H9 (cell line): Measurements from ENCODE around the gene ANTXR2. TPM values are rescaled to one million over a fixed set of nuclear protein-coding genes. Genes with fewer than 3 reads are reported as not detected.

Source experiments
- DNase-seq: peaks from one replicate; pipeline ENCODE4 v3.0.0-alpha.2; 2017
- H2AFZ ChIP-seq: one replicate; pipeline ENCODE4 v1.6.1; 2013; ENCODE audit warnings: mild to moderate bottlenecking, low read length, control low read depth, moderate library complexity
- H2AK5ac ChIP-seq: 2 replicates; pipeline ENCODE4 v1.6.1; 2013; ENCODE audit warnings: low read length, control low read depth, mixed read lengths; ENCODE audit not compliant: insufficient read length
- H2BK120ac ChIP-seq: one replicate; pipeline ENCODE4 v1.6.1; 2013; ENCODE audit warnings: low read depth, mild to moderate bottlenecking, low read length, control low read depth, inconsistent platforms; ENCODE audit not compliant: poor library complexity, severe bottlenecking
- H2BK12ac ChIP-seq: 2 replicates; pipeline ENCODE4 v1.6.1; 2013; ENCODE audit warnings: low read length, control low read depth, mixed read lengths, low read depth; ENCODE audit not compliant: insufficient read length
- H2BK15ac ChIP-seq: 2 replicates; pipeline ENCODE4 v1.6.1; 2013; ENCODE audit warnings: low read depth, low read length, control low read depth
- H2BK20ac ChIP-seq: one replicate; pipeline ENCODE4 v1.6.1; 2013; ENCODE audit warnings: low read depth, mild to moderate bottlenecking, low read length, control low read depth, inconsistent platforms; ENCODE audit not compliant: poor library complexity, severe bottlenecking
- H2BK5ac ChIP-seq: 2 replicates; pipeline ENCODE4 v1.6.1; 2013; ENCODE audit warnings: low read length, control low read depth, mixed read lengths; ENCODE audit not compliant: insufficient read length
- H3K14ac ChIP-seq: 2 replicates; pipeline ENCODE4 v1.6.1; 2013; ENCODE audit warnings: low read length, control low read depth; ENCODE audit not compliant: insufficient read depth
- H3K18ac ChIP-seq: 2 replicates; pipeline ENCODE4 v1.6.1; 2013; ENCODE audit warnings: low read depth, mild to moderate bottlenecking, mixed read lengths, low read length, control low read depth; ENCODE audit not compliant: insufficient read length
- H3K23ac ChIP-seq: 2 replicates; pipeline ENCODE4 v1.6.1; 2013; ENCODE audit warnings: low read length, control low read depth, mixed read lengths, low read depth; ENCODE audit not compliant: insufficient read length
- H3K23me2 ChIP-seq: 2 replicates; pipeline ENCODE4 v1.6.1; 2013; ENCODE audit warnings: low read depth, mild to moderate bottlenecking, mixed read lengths, low read length, control low read depth; ENCODE audit not compliant: insufficient read length, poor library complexity, severe bottlenecking
- H3K27ac ChIP-seq: 2 replicates; pipeline ENCODE4 v1.5.1; 2013; ENCODE audit warnings: low read length, control low read depth, mixed read lengths, low read depth; ENCODE audit not compliant: insufficient read length
- H3K27me3 ChIP-seq: 2 replicates; pipeline ENCODE4 v1.6.1; 2013; ENCODE audit warnings: low read length, control low read depth, inconsistent platforms; ENCODE audit not compliant: insufficient read depth
- H3K4ac ChIP-seq: 2 replicates; pipeline ENCODE4 v1.6.1; 2013; ENCODE audit warnings: low read depth, mild to moderate bottlenecking, control low read depth, inconsistent platforms, low read length, moderate library complexity
- H3K4me1 ChIP-seq: 2 replicates; pipeline ENCODE4 v1.6.1; 2013; ENCODE audit warnings: low read length, control low read depth, inconsistent platforms; ENCODE audit not compliant: insufficient read depth
- H3K4me2 ChIP-seq: 2 replicates; pipeline ENCODE4 v1.6.1; 2013; ENCODE audit warnings: low read length, control low read depth, mixed read lengths; ENCODE audit not compliant: insufficient read length, insufficient read depth
- H3K56ac ChIP-seq: 2 replicates; pipeline ENCODE4 v1.6.1; 2013; ENCODE audit warnings: low read depth, mild to moderate bottlenecking, mixed read lengths, low read length, control low read depth; ENCODE audit not compliant: insufficient read length
- H3K79me1 ChIP-seq: 2 replicates; pipeline ENCODE4 v1.6.1; 2013; ENCODE audit warnings: low read depth, mild to moderate bottlenecking, moderate library complexity, low read length, control low read depth, inconsistent platforms; ENCODE audit not compliant: insufficient read depth, poor library complexity, severe bottlenecking
- H3K79me2 ChIP-seq: 2 replicates; pipeline ENCODE4 v1.6.1; 2013; ENCODE audit warnings: low read length, control low read depth, inconsistent platforms; ENCODE audit not compliant: insufficient read depth
- H3K9ac ChIP-seq: 2 replicates; pipeline ENCODE4 v1.6.1; 2013; ENCODE audit warnings: low read length, control low read depth, mixed read lengths; ENCODE audit not compliant: insufficient read length; ENCODE audit errors: extremely low read depth
- H3K9me3 ChIP-seq: one replicate; pipeline ENCODE4 v1.6.1; 2013; ENCODE audit warnings: low read depth, low read length, inconsistent platforms; ENCODE audit not compliant: control insufficient read depth
- H3T11ph ChIP-seq: one replicate; pipeline ENCODE4 v1.6.1; 2013; ENCODE audit warnings: mild to moderate bottlenecking, low read length, control low read depth, inconsistent platforms
- H4K20me1 ChIP-seq: one replicate; pipeline ENCODE4 v1.6.1; 2013; ENCODE audit not compliant: control insufficient read depth, insufficient read length, insufficient read depth
- H4K5ac ChIP-seq: 2 replicates; pipeline ENCODE4 v1.6.1; 2013; ENCODE audit warnings: low read depth, mild to moderate bottlenecking, mixed read lengths, low read length, control low read depth; ENCODE audit not compliant: insufficient read length
- H4K8ac ChIP-seq: replicated peaks from 2 replicates; pipeline ENCODE4 v1.6.1; 2013; ENCODE audit warnings: low read length, control low read depth, mixed read lengths, low read depth; ENCODE audit not compliant: insufficient read length
- H4K91ac ChIP-seq: 2 replicates; pipeline ENCODE4 v1.6.1; 2013; ENCODE audit warnings: low read depth, mild to moderate bottlenecking, moderate library complexity, mixed read lengths, low read length, control low read depth; ENCODE audit not compliant: insufficient read length
- H3K27ac Mint-ChIP-seq, 3 experiments: 2 replicates in 2 of 3; 3 replicates in 1 of 3; pipeline ENCODE4 v1.8.0; 2020 to 2021; ENCODE audit warnings: mixed read lengths in 3 of 3, mild to moderate bottlenecking in 1 of 3, moderate library complexity in 1 of 3
- H3K27me3 Mint-ChIP-seq: 2 replicates; pipeline ENCODE4 v1.8.0; 2021; ENCODE audit warnings: low read depth, mild to moderate bottlenecking, moderate library complexity, mixed read lengths
- H3K36me3 Mint-ChIP-seq, 3 experiments: 2 replicates in 2 of 3; 3 replicates in 1 of 3; pipeline ENCODE4 v1.8.0; 2020 to 2021; ENCODE audit warnings: low read depth in 3 of 3, mixed read lengths in 3 of 3; ENCODE audit not compliant: insufficient read depth in 1 of 3
- H3K4me1 Mint-ChIP-seq, 2 experiments: 2 replicates each; pipeline ENCODE4 v1.8.0; 2020; ENCODE audit warnings: mixed read lengths in 2 of 2
- H3K4me3 Mint-ChIP-seq, 2 experiments: 2 replicates in 1 of 2; 3 replicates in 1 of 2; pipeline ENCODE4 v1.8.0; 2020 to 2021; ENCODE audit warnings: mild to moderate bottlenecking in 2 of 2, mixed read lengths in 2 of 2, moderate library complexity in 1 of 2
- H3K9me3 Mint-ChIP-seq, 2 experiments: 2 replicates in 1 of 2; 3 replicates in 1 of 2; pipeline ENCODE4 v1.8.0; 2020; ENCODE audit warnings: mild to moderate bottlenecking in 2 of 2, mixed read lengths in 2 of 2, moderate library complexity in 1 of 2
- CTCF ChIP-seq: fragments of 200-600 bp; sonication (generic); conservative IDR thresholded peaks from 3 replicates; pipeline ENCODE4 v1.8.0; 2021; ENCODE audit warnings: antibody characterized with exemption, mild to moderate bottlenecking
- WGBS: extraction: QIAGEN DNeasy Blood & Tissue Kit; methylation state at CpG from one replicate; pipeline ENCODE4 v1.1.7; 2013; ENCODE audit warnings: missing lambda C conversion rate, low lambda C conversion rate, mixed read lengths; ENCODE audit not compliant: insufficient read length; ENCODE audit errors: extremely low coverage; 5-methylcytosine and 5-hydroxymethylcytosine counted together
- total RNA-seq: library from RNA; stranded (reverse); gene quantifications from 2 replicates; pipeline ENCODE4 v1.2.1, GENCODE V29; 2021

The ANTXR2 gene
- total RNA-seq, 1 experiment from 2014 or later: 4.7 TPM

- no peaks in the 10 kb centered on the region for H3K36me3 Mint-ChIP-seq
- Histone ChIP-seq H2AFZ (no peak overlapping the region), H3K23ac (no peak overlapping the region), H2BK20ac (no peak overlapping the region), H3K79me1 (no peaks in the 10 kb centered on the region), H3K4ac (no peak overlapping the region), H3K56ac (no peak overlapping the region), H3T11ph (no peak overlapping the region), H3K18ac (no peak overlapping the region), H2BK5ac (no peak overlapping the region), H4K20me1 (no peaks in the 10 kb centered on the region), H3K9me3 (no peaks in the 10 kb centered on the region), H3K4me1 (no peaks in the 10 kb centered on the region), H3K27me3 (no peaks in the 10 kb centered on the region), H4K91ac (no peak overlapping the region), H3K4me2 (no peak overlapping the region), H3K79me2 (no peaks in the 10 kb centered on the region), H2BK15ac (no peak overlapping the region), H2AK5ac (no peak overlapping the region), H3K27ac (no peak overlapping the region), H3K9ac (no peak overlapping the region), H3K23me2 (no peaks in the 10 kb centered on the region), H2BK12ac (no peak overlapping the region), H4K5ac (no peak overlapping the region), H4K8ac (no peak overlapping the region), H3K14ac (no peak overlapping the region), H2BK120ac (no peak overlapping the region)
- WGBS: no CpG with 5 or more reads among the region's 1 CpG
- no peak overlapping the region for H3K27ac Mint-ChIP-seq
- H3K27me3 Mint-ChIP-seq: no peaks in the 10 kb centered on the region
- no peak overlapping the region for H3K4me3 Mint-ChIP-seq
- DNase-seq: no peak
- TF ChIP-seq CTCF: no peak
- no peaks in the 10 kb centered on the region for H3K9me3 Mint-ChIP-seq
- no peaks in the 10 kb centered on the region for H3K4me1 Mint-ChIP-seq
These were observed 215.2 kb downstream of the ANTXR2 start for GRCh38 chr4:79857811-79858210.
